K562 (cell line): ENCODE data around the gene DCAF12. TPM values are rescaled to one million over a fixed set of nuclear protein-coding genes. Genes with fewer than 3 reads are reported as not detected.
A peak's percentile ranks its signal among the peaks of the same experiment; 100 is the strongest.

ENCODE experiments used
- CREB3 ChIP-seq: fragments of 450-650 bp; conservative IDR thresholded peaks from 2 replicates; pipeline ENCODE4 v1.6.1; 2016; ENCODE audit warnings: missing genetic modification characterization, low read depth, mild to moderate bottlenecking, missing compliant biosample characterization, moderate library complexity
- CTBP1 ChIP-seq: fragments of 450-650 bp; IDR thresholded peaks from 2 replicates; pipeline ENCODE4 v1.6.1; 2016; ENCODE audit warnings: borderline replicate concordance
- E2F8 ChIP-seq: fragments of 450-650 bp; IDR thresholded peaks from 2 replicates; pipeline ENCODE4 v1.7.1; 2018; ENCODE audit warnings: mild to moderate bottlenecking, low read depth; ENCODE audit not compliant: partially characterized antibody
- ELF4 ChIP-seq: fragments of 450-650 bp; formaldehyde crosslinking; IDR thresholded peaks from 2 replicates; pipeline ENCODE4 v1.4.0; 2022; ENCODE audit warnings: missing genetic modification characterization
- EP300 ChIP-seq: IDR thresholded peaks from 2 replicates; pipeline ENCODE4 v1.6.1; 2012; ENCODE audit warnings: low read length, improper control_type of control experiment
- L3MBTL2 ChIP-seq: fragments of 450-650 bp; IDR thresholded peaks from 2 replicates; pipeline ENCODE4 v1.6.1; 2016; ENCODE audit warnings: mild to moderate bottlenecking, moderate library complexity
- NFYB ChIP-seq: IDR thresholded peaks from 2 replicates; pipeline ENCODE4 v1.6.1; 2011; ENCODE audit warnings: mild to moderate bottlenecking, moderate library complexity; ENCODE audit not compliant: insufficient read length; ENCODE audit errors: extremely low read depth
- NR0B1 ChIP-seq: fragments of 450-650 bp; IDR thresholded peaks from one replicate; pipeline ENCODE4 v1.6.1; 2018; ENCODE audit warnings: mild to moderate bottlenecking, moderate library complexity; ENCODE audit not compliant: partially characterized antibody
- PHF8 ChIP-seq: fragments of 200-600 bp; sonication (generic); IDR thresholded peaks from 2 replicates; pipeline ENCODE4 v1.6.1; 2012; ENCODE audit warnings: mixed run types, mild to moderate bottlenecking, inconsistent platforms, low read length, moderate library complexity, borderline replicate concordance
- POLR2B ChIP-seq: fragments of 450-650 bp; IDR thresholded peaks from 2 replicates; pipeline ENCODE4 v1.6.1; 2018; ENCODE audit warnings: low read depth; ENCODE audit not compliant: partially characterized antibody
- POLR2H ChIP-seq: IDR thresholded peaks from 2 replicates; pipeline ENCODE4 v1.6.1; 2016; ENCODE audit warnings: missing genetic modification characterization, low read depth, mild to moderate bottlenecking, control low read depth, missing compliant biosample characterization, moderate library complexity
- RUNX1 ChIP-seq: sonication (generic); IDR thresholded peaks from 2 replicates; pipeline ENCODE4 v1.6.1; 2016; ENCODE audit warnings: antibody characterized with exemption, low read depth
- SAP30 ChIP-seq: fragments of 200-600 bp; sonication (generic); IDR thresholded peaks from 2 replicates; pipeline ENCODE4 v1.6.1; 2012; ENCODE audit warnings: borderline replicate concordance, low read depth, mild to moderate bottlenecking, moderate library complexity, low read length, control low read depth, inconsistent platforms; ENCODE audit not compliant: insufficient read depth, poor library complexity, severe bottlenecking
- SRSF3 ChIP-seq: fragments of 200-400 bp; formaldehyde crosslinking; IDR thresholded peaks from 2 replicates; pipeline ENCODE4 v1.6.1; 2016; ENCODE audit warnings: mild to moderate bottlenecking, low read length, moderate library complexity; ENCODE audit not compliant: insufficient read depth
- TBP ChIP-seq: optimal IDR thresholded peaks from 2 replicates; pipeline ENCODE3; 2011; ENCODE audit warnings: low read depth, low read length, improper control_type of control experiment
- XRCC4 ChIP-seq: IDR thresholded peaks from one replicate; pipeline ENCODE4 v1.6.1; 2011; ENCODE audit not compliant: insufficient read depth, insufficient read length; ENCODE audit errors: extremely low read depth
- ZNF449 ChIP-seq: fragments of 250-450 bp; sonication (Bioruptor Pico); IDR thresholded peaks from 2 replicates; pipeline ENCODE4 v1.8.0; 2022; ENCODE audit warnings: moderate library complexity, mild to moderate bottlenecking, inconsistent platforms
- ZNF512 ChIP-seq: IDR thresholded peaks from 2 replicates; pipeline ENCODE4 v1.6.1; 2016; ENCODE audit warnings: missing genetic modification characterization, missing compliant biosample characterization
- polyA plus RNA-seq, 8 experiments: library from polyadenylated mRNA; depleted of rRNA in 4 of 8; stranded (reverse) in 5 of 8; unstranded in 3 of 8; fragments of >200 nt; fragmentation: Nextera tagmentation in 2 of 8; fragmentation: Illumina TruSeq in 1 of 8; extraction: Ambion mirVana in 2 of 8; extraction: Trizol in 1 of 8; gene quantifications; 2 replicates each; pipeline versions ENCODE4 v1.2.1 to v1.2.3, GENCODE V29; 2011 to 2014; ENCODE audit warnings: inconsistent platforms in 1 of 8, missing spikeins in 1 of 8
- total RNA-seq, 7 experiments: library from RNA; depleted of rRNA in 6 of 7; stranded (reverse); fragments of >200 nt in 6 of 7; fragmentation: Illumina TruSeq in 2 of 7; extraction: Trizol in 2 of 7; gene quantifications; 2 replicates each; pipeline versions ENCODE4 v1.2.1 to v1.2.3, GENCODE V29; 2011 to 2021; ENCODE audit warnings: low replicate concordance in 1 of 7

Gene DCAF12
- total and polyA plus RNA-seq, 9 of the 15 experiments (the other 6 are each of a cell fraction or from before 2014, with no cell fraction given): 10.9 to 59.6 (median 30.8) TPM

GRCh38 chr9:34049630-34050384, 76.7 kb downstream of the DCAF12 start (continued):
- no peak for TF ChIP-seq ZNF512 (tag)
- TF ChIP-seq ZNF449 (CRISPR knock-in tag): no peak
- peak; percentile 32 for TF ChIP-seq TBP
- no peak for TF ChIP-seq NFYB
- no peak for TF ChIP-seq XRCC4
- TF ChIP-seq CREB3 (tag): 0 out of 2 replicates have a peak, but pooled peaks have one; percentile 45
- peak; percentile 8 for TF ChIP-seq POLR2H (tag)
- TF ChIP-seq SRSF3: no peak
- no peak for TF ChIP-seq PHF8
- TF ChIP-seq CTBP1: no peak
- no peak for TF ChIP-seq EP300
- TF ChIP-seq NR0B1: no peak
- TF ChIP-seq RUNX1: no peak
- 0 out of 2 replicates have a peak, but pooled peaks have one; percentile 57 for TF ChIP-seq L3MBTL2
- TF ChIP-seq ELF4 (CRISPR knock-in tag): no peak
- peak; percentile 22 for TF ChIP-seq E2F8
- no peak for TF ChIP-seq POLR2B
- TF ChIP-seq SAP30: peak; percentile 4
